Measurements from ENCODE around the gene THAP3.

DNA sequence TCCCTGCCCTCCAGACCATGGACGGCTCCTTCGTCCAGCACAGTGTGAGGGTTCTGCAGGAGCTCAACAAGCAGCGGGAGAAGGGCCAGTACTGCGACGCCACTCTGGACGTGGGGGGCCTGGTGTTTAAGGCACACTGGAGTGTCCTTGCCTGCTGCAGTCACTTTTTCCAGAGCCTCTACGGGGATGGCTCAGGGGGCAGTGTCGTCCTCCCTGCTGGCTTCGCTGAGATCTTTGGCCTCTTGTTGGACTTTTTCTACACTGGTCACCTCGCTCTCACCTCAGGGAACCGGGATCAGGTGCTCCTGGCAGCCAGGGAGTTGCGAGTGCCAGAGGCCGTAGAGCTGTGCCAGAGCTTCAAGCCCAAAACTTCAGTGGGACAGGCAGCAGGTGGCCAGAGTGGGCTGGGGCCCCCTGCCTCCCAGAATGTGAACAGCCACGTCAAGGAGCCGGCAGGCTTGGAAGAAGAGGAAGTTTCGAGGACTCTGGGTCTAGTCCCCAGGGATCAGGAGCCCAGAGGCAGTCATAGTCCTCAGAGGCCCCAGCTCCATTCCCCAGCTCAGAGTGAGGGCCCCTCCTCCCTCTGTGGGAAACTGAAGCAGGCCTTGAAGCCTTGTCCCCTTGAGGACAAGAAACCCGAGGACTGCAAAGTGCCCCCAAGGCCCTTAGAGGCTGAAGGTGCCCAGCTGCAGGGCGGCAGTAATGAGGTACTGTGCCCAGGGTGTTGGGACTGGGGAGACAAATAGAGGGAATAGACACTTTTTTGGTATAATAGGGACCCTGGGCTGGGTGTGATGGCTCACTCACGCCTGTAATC is 43.9 kb upstream of the THAP3 start:
- TF ChIP-seq CTCF (IDR thresholded peaks at IDR 0.05) (no peak), POLR2A (IDR thresholded peaks at IDR 0.05) (peak; percentile 11)
